PC-3 (cell line): ENCODE measurements around the gene SLC19A1. TPM values are rescaled to one million over a fixed set of nuclear protein-coding genes. Genes with fewer than 3 reads are reported as not detected.

Experiments used
- ATAC-seq: fragments of 200-7000 bp; cut with Tn5 transposase; 2 replicates; pipeline ENCODE4 v1.9.1; 2020; ENCODE audit warnings: mild to moderate bottlenecking, moderate library complexity
- Bru-seq: library from RNA; stranded (reverse); fragments of 400-500 nt; gene quantifications from one replicate; lab custom pipeline; 2021; lab: Mats Ljungman, UMichigan
- BruChase-seq, 2 experiments: library from RNA; stranded (reverse); fragments of 400-500 nt; gene quantifications; one replicate each; lab custom pipeline; 2021; lab: Mats Ljungman, UMichigan
- BruUV-seq: library from RNA; stranded (reverse); fragments of 400-500 nt; replicated peaks from 2 replicates; lab custom pipeline; 2021; lab: Mats Ljungman, UMichigan
- CTCF ChIA-PET: fragments of 300-600 bp; sonication (Branson Sonifier 250); formaldehyde crosslinking; loops from one replicate; lab custom pipeline; 2022; ENCODE audit warnings: antibody characterized with exemption; lab: Charles Lee
- POLR2A ChIA-PET: fragments of 300-600 bp; sonication (Branson Sonifier 250); formaldehyde crosslinking; loops from one replicate; lab custom pipeline; 2022; ENCODE audit warnings: antibody characterized with exemption; ENCODE audit not compliant: unreplicated experiment; lab: Charles Lee
- DNase-seq: peaks from one replicate; pipeline ENCODE4 v3.0.0-alpha.2; 2015
- H2AFZ ChIP-seq: fragments of 300-600 bp; sonication (generic); 2 replicates; pipeline ENCODE4 v1.6.0; 2016; ENCODE audit warnings: antibody characterized with exemption, low read length
- H3F3A ChIP-seq: fragments of 300-600 bp; sonication (generic); one replicate; pipeline ENCODE4 v1.6.0; 2017; ENCODE audit warnings: antibody characterized with exemption, low read length, control low read depth, mild to moderate bottlenecking; ENCODE audit not compliant: unreplicated experiment
- H3K27ac ChIP-seq: fragments of 300-600 bp; sonication (generic); 2 replicates; pipeline ENCODE4 v1.5.1; 2016; ENCODE audit warnings: mild to moderate bottlenecking, low read length
- H3K27me3 ChIP-seq: fragments of 300-600 bp; sonication (generic); 2 replicates; pipeline ENCODE4 v1.6.1; 2016; ENCODE audit warnings: low read length, mixed read lengths
- H3K36me3 ChIP-seq: fragments of 300-600 bp; sonication (generic); 2 replicates; pipeline ENCODE4 v1.6.1; 2016; ENCODE audit warnings: low read depth, mixed run types, low read length, mixed read lengths
- H3K4me1 ChIP-seq: fragments of 300-600 bp; sonication (generic); 2 replicates; pipeline ENCODE4 v1.5.1; 2016; ENCODE audit warnings: low read length; ENCODE audit not compliant: insufficient read depth
- H3K4me2 ChIP-seq: fragments of 300-600 bp; sonication (generic); 2 replicates; pipeline ENCODE4 v1.6.0; 2016; ENCODE audit warnings: low read length
- H3K4me3 ChIP-seq: fragments of 300-600 bp; sonication (generic); 2 replicates; pipeline ENCODE4 v1.5.1; 2016; ENCODE audit warnings: mild to moderate bottlenecking, low read length, mixed read lengths
- H3K79me2 ChIP-seq: fragments of 300-600 bp; sonication (generic); 2 replicates; pipeline ENCODE4 v1.6.1; 2017; ENCODE audit warnings: low read length, mixed read lengths
- H3K9ac ChIP-seq: fragments of 300-600 bp; sonication (generic); 2 replicates; pipeline ENCODE4 v1.6.0; 2016; ENCODE audit warnings: mild to moderate bottlenecking, low read length
- H3K9me2 ChIP-seq: fragments of 300-600 bp; sonication (generic); replicated peaks from 2 replicates; pipeline ENCODE4 v1.6.1; 2016; ENCODE audit warnings: mixed run types, low read length, mixed read lengths
- H3K9me3 ChIP-seq: fragments of 300-600 bp; sonication (generic); 2 replicates; pipeline ENCODE4 v1.6.1; 2016; ENCODE audit warnings: low read length, mixed read lengths
- H4K20me1 ChIP-seq: fragments of 300-600 bp; sonication (generic); 2 replicates; pipeline ENCODE4 v1.6.1; 2016; ENCODE audit warnings: low read length, mixed read lengths
- CTCF ChIP-seq: fragments of 300-600 bp; sonication (generic); conservative IDR thresholded peaks from 2 replicates; pipeline ENCODE4 v1.5.1; 2017; ENCODE audit warnings: antibody characterized with exemption, low read depth, mild to moderate bottlenecking, low read length
- EZH2 ChIP-seq: fragments of 300-600 bp; sonication (generic); IDR thresholded peaks from one replicate; pipeline ENCODE4 v1.6.1; 2017; ENCODE audit warnings: antibody characterized with exemption, mild to moderate bottlenecking, low read length; ENCODE audit not compliant: unreplicated experiment
- EZH2phosphoT487 ChIP-seq: fragments of 300-600 bp; sonication (generic); IDR thresholded peaks from 2 replicates; pipeline ENCODE4 v1.6.1; 2018; ENCODE audit warnings: mild to moderate bottlenecking, antibody characterized with exemption, low read length, borderline replicate concordance
- intact Hi-C: fragments of 100-400 bp; cut with micrococcal nuclease; formaldehyde crosslinking; loops from 2 replicates; pipeline ENCODE4 v1.9.0; 2023
- long read RNA-seq: library from polyadenylated mRNA; unstranded; transcript quantifications from one replicate; pipeline ENCODE4 v2.0.0, GENCODE V29; 2021; ENCODE audit not compliant: unreplicated experiment
- total RNA-seq: library from RNA; depleted of rRNA; stranded (reverse); fragments of >200 nt; gene quantifications from 2 replicates; pipeline ENCODE4 v1.2.3, GENCODE V29; 2014; rRNA removed

SLC19A1 gene
- total RNA-seq: 54.2 and 66.6 TPM in 2 replicates
- percentile 59 among the genes with signal in this experiment for Bru-seq, nascent RNA
- BruChase-seq, experiment 1, labeled RNA remaining after a 6-hour chase: percentile 67 among the genes with signal in this experiment
- BruChase-seq, experiment 2, labeled RNA remaining after a 2-hour chase: percentile 65 among the genes with signal in this experiment
- long read RNA-seq, transcript SLC19A1-201 (6 exons, 3,811 nt): major isoform, 16 of 108 reads
- long read RNA-seq, partial matches to known transcripts: 31 of 108 reads
- long read RNA-seq, other reads (novel, unspliced or antisense): 59 of 108 reads

GRCh38 chr21:45542242-45542666 is at the start of gene SLC19A1:
Gene SLC19A1 (minus strand): TSS chr21:45542440. CDS start chr21:45537959, 4,481 bp downstream.
- POLR2A ChIA-PET: no interaction called here
- peak within 1 kb of the TSS; percentile 72 for H3K4me3 ChIP-seq
- ATAC-seq (peak; percentile 84), DNase-seq (peak; percentile 77)
- peak within 1 kb of the TSS; percentile 96 for H3K4me2 ChIP-seq
- H3K4me1 ChIP-seq: peaks cover 17% of the 10 kb centered on the region; the same call in 1 of the 2 replicates
- peak within 1 kb of the TSS; percentile 38 for H3K27ac ChIP-seq
- 0 out of 2 replicates have a peak, but pooled peaks cover 3% of the 10 kb centered on the region for H4K20me1 ChIP-seq
- H3K27me3 ChIP-seq: no peaks in the 10 kb centered on the region
- H3F3A ChIP-seq: no peaks in the 10 kb centered on the region
- H3K36me3 ChIP-seq: no peaks in the 10 kb centered on the region
- peak within 1 kb of the TSS; percentile 87 for H3K9ac ChIP-seq
- H3K9me3 ChIP-seq: no peaks in the 10 kb centered on the region
- CTCF ChIA-PET: no interaction called here
- peak within 1 kb of the TSS; percentile 51 for H2AFZ ChIP-seq
- no peaks in the 10 kb centered on the region for H3K9me2 ChIP-seq
- H3K79me2 ChIP-seq: peaks cover 42% of the 10 kb centered on the region
- intact Hi-C loops: no loop called here
- no TSS peak for BruUV-seq
- no peak; the same call in 1 of the 2 replicates for TF ChIP-seq CTCF
- TF ChIP-seq EZH2phosphoT487: no peak
- no peak for TF ChIP-seq EZH2

GRCh38 chr21:45591619-45592207 is 49.5 kb upstream of the SLC19A1 start:
- ChIA-PET CTCF (interaction anchor here (1.0 kb wide), 1 partner anchor 35 kb away, joined by 3 read pairs; no protein-coding TSS in a partner anchor), POLR2A (no interaction called here)
- H3K4me3 ChIP-seq: no peak overlapping the region
- H3F3A ChIP-seq: no peaks in the 10 kb centered on the region
- no TSS peak for BruUV-seq
- intact Hi-C loops: no loop called here
- DNase-seq (no peak), ATAC-seq (no peak)
- no peaks in the 10 kb centered on the region for H3K27me3 ChIP-seq
- no peak overlapping the region for H2AFZ ChIP-seq
- H3K27ac ChIP-seq: no peak overlapping the region
- 0 out of 2 replicates have a peak overlapping the region, but pooled peaks have one; percentile 80 for H3K4me2 ChIP-seq
- no peaks in the 10 kb centered on the region for H3K9me2 ChIP-seq
- no peak overlapping the region for H3K9ac ChIP-seq
- no peaks in the 10 kb centered on the region for H3K79me2 ChIP-seq
- TF ChIP-seq CTCF (no peak), EZH2 (no peak), EZH2phosphoT487 (no peak)
- H3K9me3 ChIP-seq: no peaks in the 10 kb centered on the region
- no peaks in the 10 kb centered on the region for H3K36me3 ChIP-seq
- no peaks in the 10 kb centered on the region for H3K4me1 ChIP-seq
- H4K20me1 ChIP-seq: no peaks in the 10 kb centered on the region
